Measurements from ENCODE around the gene INHA.

Gene INHA

GRCh38 chr2:219527076-219527394 lies 45.1 kb upstream of the INHA start:
- no peaks in the 10 kb centered on the region for H3K36me3 Mint-ChIP-seq (ENCODE audit: low read depth)

GRCh38 chr2:219527472-219527871 lies 44.6 kb upstream of the INHA start:
- peak overlapping the region in 2 of 3 experiments; percentile 18 to 78 for H3K27ac Mint-ChIP-seq
- TF ChIP-seq CTCF (IDR thresholded peaks at IDR 0.05; ENCODE audit: unreplicated experiment in 3 of 3): no peak
- no peaks in the 10 kb centered on the region for H3K36me3 Mint-ChIP-seq (ENCODE audit: low read depth)
- H3K9me3 Mint-ChIP-seq: no peaks in the 10 kb centered on the region
- no peak overlapping the region for H3K4me3 Mint-ChIP-seq
- H3K4me1 Mint-ChIP-seq: peaks cover 35% of the 10 kb centered on the region
- H3K27me3 Mint-ChIP-seq (ENCODE audit: low read depth): peaks cover 55% of the 10 kb centered on the region

More at GRCh38 chr2:219527076-219527394, 45.1 kb upstream of the INHA start:
- Mint-ChIP-seq H3K4me3 (no peak overlapping the region), H3K27ac (no peak overlapping the region), H3K9me3 (no peaks in the 10 kb centered on the region), H3K4me1 (peaks cover 39% of the 10 kb centered on the region), H3K27me3 (ENCODE audit: low read depth) (peaks cover 56% of the 10 kb centered on the region)
- no peak for TF ChIP-seq CTCF (IDR thresholded peaks at IDR 0.05; ENCODE audit: unreplicated experiment in 3 of 3)

- H3K9me3 Mint-ChIP-seq: no peaks in the 10 kb centered on the region
- peaks cover 52% of the 10 kb centered on the region for H3K27me3 Mint-ChIP-seq (ENCODE audit: low read depth)
- peak; percentile 97 to 99 (median 97) for TF ChIP-seq CTCF (IDR thresholded peaks at IDR 0.05; ENCODE audit: unreplicated experiment in 3 of 3)
- H3K36me3 Mint-ChIP-seq (ENCODE audit: low read depth): no peaks in the 10 kb centered on the region
- peaks cover 23% of the 10 kb centered on the region for H3K4me1 Mint-ChIP-seq
- H3K27ac Mint-ChIP-seq: no peak overlapping the region
- H3K4me3 Mint-ChIP-seq: peak overlapping the region in 1 of 3 experiments; percentile 44
These were observed 41.8 kb upstream of the INHA start for GRCh38 chr2:219530048-219530963.

GRCh38 chr2:219531639-219532377 lies 40.3 kb upstream of the INHA start:
- H3K36me3 Mint-ChIP-seq (ENCODE audit: low read depth): no peaks in the 10 kb centered on the region
- no peak overlapping the region for H3K4me3 Mint-ChIP-seq
- TF ChIP-seq CTCF (IDR thresholded peaks at IDR 0.05; ENCODE audit: unreplicated experiment in 3 of 3): no peak
- H3K9me3 Mint-ChIP-seq: no peaks in the 10 kb centered on the region
- no peak overlapping the region for H3K27ac Mint-ChIP-seq
- peaks cover 9% of the 10 kb centered on the region for H3K4me1 Mint-ChIP-seq
- H3K27me3 Mint-ChIP-seq (ENCODE audit: low read depth): peaks cover 42% of the 10 kb centered on the region

- TF ChIP-seq CTCF (IDR thresholded peaks at IDR 0.05; ENCODE audit: unreplicated experiment in 3 of 3): no peak
- Mint-ChIP-seq H3K9me3 (no peaks in the 10 kb centered on the region), H3K4me3 (no peak overlapping the region), H3K27me3 (ENCODE audit: low read depth) (peaks cover 42% of the 10 kb centered on the region), H3K36me3 (ENCODE audit: low read depth) (no peaks in the 10 kb centered on the region), H3K27ac (no peak overlapping the region), H3K4me1 (peaks cover 7% of the 10 kb centered on the region)
These were observed 39.8 kb upstream of the INHA start for GRCh38 chr2:219532378-219532649.

Data from nephron (organoid).